Mucosa of descending colon (tissue), 3 donors: ENCODE results near the gene CFAP43. TPM values are rescaled to one million over a fixed set of nuclear protein-coding genes. Genes with fewer than 3 reads are reported as not detected.
"Not testable (repeated sequence)": the region's sequence is repeated elsewhere in the genome, so short reads cannot be mapped to it uniquely, and the experiment has no call there.

Source experiments
- ATAC-seq: fragments of 200-7000 bp; cut with Tn5 transposase; one replicate; pipeline ENCODE4 v1.9.1; 2020; ENCODE audit warnings: mild to moderate bottlenecking, moderate library complexity
- DNase-seq, 3 donors: peaks; one replicate each; pipeline ENCODE4 v3.0.0-alpha.2; 2020
- H3K36me3 ChIP-seq: fragments of 200-600 bp; one replicate; pipeline ENCODE4 v1.8.0; 2021; ENCODE audit warnings: low read depth, mild to moderate bottlenecking
- H3K4me1 ChIP-seq: fragments of 200-600 bp; one replicate; pipeline ENCODE4 v1.8.0; 2021; ENCODE audit warnings: low read depth, mild to moderate bottlenecking
- H3K4me3 ChIP-seq: fragments of 200-600 bp; one replicate; pipeline ENCODE4 v1.8.0; 2021; ENCODE audit warnings: mild to moderate bottlenecking
- H3K9me3 ChIP-seq: fragments of 200-600 bp; one replicate; pipeline ENCODE4 v1.8.0; 2021; ENCODE audit warnings: mild to moderate bottlenecking
- CTCF ChIP-seq: fragments of 200-600 bp; IDR thresholded peaks from one replicate; pipeline ENCODE4 v1.8.0; 2022; ENCODE audit warnings: antibody characterized with exemption, mild to moderate bottlenecking
- intact Hi-C, 2 donors: fragments of 100-400 bp; cut with DNase I in 1 of 2; cut with micrococcal nuclease in 1 of 2; formaldehyde crosslinking; loops; one replicate each; pipeline versions ENCODE4 v1.11.0 to v1.11.1; 2022; cut with DNase I, micrococcal nuclease
- total RNA-seq, 3 donors: library from RNA; stranded (reverse); fragmentation: NEBNext Ultra II Directional in 2 of 3; extraction: Animal tissue kit (Norgen Biotek cat#: 25700) in 2 of 3; gene quantifications; one replicate each; pipeline versions ENCODE4 v1.2.1 to v1.2.4, GENCODE V29; 2021 to 2023
- donor health status: DM: no; HTN: no; CAD: no; lungs with moderate emphysema.
- donor health status: DM: no; HTN: no; CAD: no.
- donor health status: DM: no; HTN: yes; CAD: no.

Gene CFAP43
- total RNA-seq, 3 donors from 2014 or later = 0.22 to 0.58 (median 0.32) TPM

- H3K4me1 ChIP-seq = peaks cover 10% of the 10 kb centered on the region
- no peak for TF ChIP-seq CTCF
- DNase-seq (no peak), ATAC-seq (no peak)
- intact Hi-C loops = no loop called here
- H3K9me3 ChIP-seq = peaks cover 4% of the 10 kb centered on the region
- no peaks in the 10 kb centered on the region for H3K36me3 ChIP-seq
- H3K4me3 ChIP-seq = no peak overlapping the region
Observed at GRCh38 chr10:104250371-104250770, 18.2 kb upstream of the CFAP43 start.

- H3K4me3 ChIP-seq, intact Hi-C loops, H3K36me3 ChIP-seq, DNase-seq, ATAC-seq, H3K4me1 ChIP-seq, H3K9me3 ChIP-seq: not testable (repeated sequence)
Observed at GRCh38 chr10:104248931-104249330, 16.8 kb upstream of the CFAP43 start.

GRCh38 chr10:104247513-104248146 is 15.5 kb upstream of the CFAP43 start:
- H3K9me3 ChIP-seq = peaks cover 4% of the 10 kb centered on the region
- no peak for TF ChIP-seq CTCF
- no peak for DNase-seq
- no peaks in the 10 kb centered on the region for H3K4me1 ChIP-seq
- ATAC-seq = no peak
- H3K4me3 ChIP-seq = no peak overlapping the region
- intact Hi-C loops = no loop called here
- H3K36me3 ChIP-seq = no peaks in the 10 kb centered on the region

- TF ChIP-seq CTCF = no peak
- H3K4me3 ChIP-seq = no peak overlapping the region
- no peaks in the 10 kb centered on the region for H3K4me1 ChIP-seq
- no peak for DNase-seq
- intact Hi-C loops = no loop called here
- ATAC-seq = peak; percentile 43
- H3K36me3 ChIP-seq = no peaks in the 10 kb centered on the region
- peaks cover 4% of the 10 kb centered on the region for H3K9me3 ChIP-seq
Observed at GRCh38 chr10:104246976-104247375, 14.8 kb upstream of the CFAP43 start.

GRCh38 chr10:104245066-104245632 is 13.0 kb upstream of the CFAP43 start:
- H3K9me3 ChIP-seq = peaks cover 4% of the 10 kb centered on the region
- no peak overlapping the region for H3K4me3 ChIP-seq
- H3K4me1 ChIP-seq = no peaks in the 10 kb centered on the region
- H3K36me3 ChIP-seq = no peaks in the 10 kb centered on the region
- DNase-seq (no peak), ATAC-seq (no peak)
- intact Hi-C loops = no loop called here
- TF ChIP-seq CTCF = no peak

GRCh38 chr10:104243512-104243911 is 11.3 kb upstream of the CFAP43 start:
- TF ChIP-seq CTCF = no peak
- Histone ChIP-seq H3K9me3 (peaks cover 4% of the 10 kb centered on the region), H3K4me3 (no peak overlapping the region), H3K36me3 (no peaks in the 10 kb centered on the region), H3K4me1 (no peaks in the 10 kb centered on the region)
- DNase-seq (no peak), ATAC-seq (no peak)
- intact Hi-C loops = no loop called here

- DNase-seq, H3K4me1 ChIP-seq, ATAC-seq, H3K4me3 ChIP-seq, H3K36me3 ChIP-seq, H3K9me3 ChIP-seq, intact Hi-C loops: not testable (repeated sequence)
Observed at GRCh38 chr10:104243009-104243408, 10.8 kb upstream of the CFAP43 start.
